Spleen (tissue), 7 donors: ENCODE measurements around the gene FNBP1.

Experiments
- POLR2AphosphoS5 ChIP-seq, 3 donors: sonication (generic); formaldehyde crosslinking; IDR thresholded peaks; one replicate each; pipeline ENCODE4 v1.5.1; 2017; ENCODE audit warnings: antibody characterized with exemption in 3 of 3
- TF ChIP-seq, protein P1 (sequence below), 11 experiments: fragments of 200-600 bp in 7 of 11; fragments of 450-650 bp in 4 of 11; sonication (generic) in 4 of 11; IDR thresholded peaks in 8 of 11; conservative IDR thresholded peaks in 3 of 11; 1 replicate in 7 of 11; 2 replicates in 4 of 11; pipeline versions ENCODE4 v1.4.0 to v1.8.0; 2016 to 2021; ENCODE audit warnings: antibody characterized with exemption in 11 of 11, inconsistent platforms in 4 of 11, mild to moderate bottlenecking in 1 of 11
- donor health status: DM: no; HTN: no; CAD: no; lungs with moderate emphysema.
- donor health status: DM: no; HTN: no; CAD: no.
- donor health status: DM: no; HTN: no; CAD: no.

DNA sequence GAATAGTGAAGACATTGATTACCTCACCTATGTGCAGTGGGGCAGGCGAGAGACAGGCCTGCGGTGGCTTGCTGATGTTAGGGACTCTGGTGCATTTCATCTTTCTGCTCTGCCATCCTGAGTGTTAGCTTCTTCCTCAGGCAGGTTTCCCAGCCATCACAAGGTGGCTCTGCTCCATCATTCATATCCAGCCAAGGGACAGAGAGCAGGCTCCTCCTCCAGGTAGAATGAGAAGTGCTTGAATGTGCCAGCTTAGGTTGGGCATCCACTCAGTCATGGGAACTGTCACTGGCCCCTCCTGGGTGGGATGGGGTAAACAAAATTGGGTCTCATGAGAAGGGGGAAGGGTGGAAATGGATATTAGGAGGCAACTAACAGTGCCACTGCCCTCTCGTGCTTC is 35.6 kb upstream of the FNBP1 start:
- no peak for TF ChIP-seq POLR2AphosphoS5 (IDR thresholded peaks at IDR 0.05)
- TF ChIP-seq, protein P1, sequence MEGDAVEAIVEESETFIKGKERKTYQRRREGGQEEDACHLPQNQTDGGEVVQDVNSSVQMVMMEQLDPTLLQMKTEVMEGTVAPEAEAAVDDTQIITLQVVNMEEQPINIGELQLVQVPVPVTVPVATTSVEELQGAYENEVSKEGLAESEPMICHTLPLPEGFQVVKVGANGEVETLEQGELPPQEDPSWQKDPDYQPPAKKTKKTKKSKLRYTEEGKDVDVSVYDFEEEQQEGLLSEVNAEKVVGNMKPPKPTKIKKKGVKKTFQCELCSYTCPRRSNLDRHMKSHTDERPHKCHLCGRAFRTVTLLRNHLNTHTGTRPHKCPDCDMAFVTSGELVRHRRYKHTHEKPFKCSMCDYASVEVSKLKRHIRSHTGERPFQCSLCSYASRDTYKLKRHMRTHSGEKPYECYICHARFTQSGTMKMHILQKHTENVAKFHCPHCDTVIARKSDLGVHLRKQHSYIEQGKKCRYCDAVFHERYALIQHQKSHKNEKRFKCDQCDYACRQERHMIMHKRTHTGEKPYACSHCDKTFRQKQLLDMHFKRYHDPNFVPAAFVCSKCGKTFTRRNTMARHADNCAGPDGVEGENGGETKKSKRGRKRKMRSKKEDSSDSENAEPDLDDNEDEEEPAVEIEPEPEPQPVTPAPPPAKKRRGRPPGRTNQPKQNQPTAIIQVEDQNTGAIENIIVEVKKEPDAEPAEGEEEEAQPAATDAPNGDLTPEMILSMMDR (IDR thresholded peaks at IDR 0.05 in 8 of 11, conservative IDR thresholded peaks at IDR 0.05 in 3 of 11) = no peak
